SK-N-SH (cell line): ENCODE data around the gene ADD3. TPM values are rescaled to one million over a fixed set of nuclear protein-coding genes. Genes with fewer than 3 reads are reported as not detected.

Experiments used
- CTCF ChIA-PET: fragments of 300-600, 350-600 bp; formaldehyde crosslinking; extraction: SDS; loops from one replicate; lab custom pipeline; 2021; lab: Yijun Ruan, JAX
- POLR2A ChIA-PET: fragments of 350-600 bp; sonication (Branson Sonifier 250); formaldehyde crosslinking; extraction: SDS; loops from one replicate; lab custom pipeline; 2020; ENCODE audit warnings: antibody characterized with exemption, inconsistent platforms; lab: Yijun Ruan, JAX
- DNase-seq: peaks from one replicate; pipeline ENCODE4 v3.0.0; 2012
- H2AFZ ChIP-seq: fragments of 200-600 bp; sonication (generic); 2 replicates; pipeline ENCODE4 v1.8.1; 2016; ENCODE audit warnings: antibody characterized with exemption, mild to moderate bottlenecking, low read depth
- H3F3A ChIP-seq: fragments of 200-600 bp; sonication (generic); replicated peaks from 2 replicates; pipeline ENCODE3; 2016; ENCODE audit warnings: antibody characterized with exemption, mild to moderate bottlenecking; ENCODE audit not compliant: insufficient read depth
- H3K27ac ChIP-seq, 2 experiments: fragments of 200-500 bp in 1 of 2; fragments of 200-600 bp in 1 of 2; sonication (Bioruptor generic) in 1 of 2; sonication (generic), shearing (Covaris generic) in 1 of 2; 2 replicates each; pipeline versions ENCODE4 v1.5.1 to v1.6.1; 2014 to 2016; ENCODE audit warnings: low read depth in 2 of 2, inconsistent platforms in 1 of 2, low read length in 1 of 2, mild to moderate bottlenecking in 1 of 2, mixed read lengths in 1 of 2
- H3K27me3 ChIP-seq: fragments of 200-600 bp; sonication (generic), shearing (Covaris generic); 2 replicates; pipeline ENCODE4 v1.6.1; 2016; ENCODE audit warnings: mixed run types; ENCODE audit not compliant: insufficient read depth
- H3K36me3 ChIP-seq, 2 experiments: fragments of 200-500 bp in 1 of 2; fragments of 200-600 bp in 1 of 2; sonication (Bioruptor generic) in 1 of 2; sonication (generic) in 1 of 2; replicated peaks in 1 of 2; 2 replicates each; pipeline versions ENCODE3 to v1.5.1; 2014 to 2016; ENCODE audit warnings: low read length in 1 of 2, mild to moderate bottlenecking in 1 of 2; ENCODE audit not compliant: insufficient read depth in 2 of 2, control insufficient read depth in 1 of 2
- H3K4me1 ChIP-seq, 2 experiments: fragments of 200-500 bp in 1 of 2; fragments of 200-600 bp in 1 of 2; sonication (Bioruptor generic) in 1 of 2; sonication (generic), shearing (Covaris generic) in 1 of 2; 2 replicates each; pipeline versions ENCODE4 v1.5.1 to v1.6.1; 2014 to 2016; ENCODE audit warnings: low read depth in 1 of 2, low read length in 1 of 2, mixed run types in 1 of 2; ENCODE audit not compliant: insufficient read depth in 2 of 2, control insufficient read depth in 1 of 2
- H3K4me2 ChIP-seq: fragments of 200-600 bp; sonication (generic), shearing (Covaris generic); 2 replicates; pipeline ENCODE4 v1.6.1; 2017; ENCODE audit warnings: mixed run types
- H3K4me3 ChIP-seq, 2 experiments: fragments of 200-500 bp in 1 of 2; fragments of 200-600 bp in 1 of 2; sonication (Bioruptor generic) in 1 of 2; sonication (generic), shearing (Covaris generic) in 1 of 2; 2 replicates each; pipeline versions ENCODE4 v1.5.1 to v1.8.1; 2014 to 2016; ENCODE audit warnings: low read depth in 2 of 2, inconsistent platforms in 1 of 2, low read length in 1 of 2, mild to moderate bottlenecking in 1 of 2, mixed read lengths in 1 of 2, moderate library complexity in 1 of 2
- H3K79me2 ChIP-seq: fragments of 200-600 bp; sonication (generic); 2 replicates; pipeline ENCODE4 v1.8.1; 2017; ENCODE audit warnings: mild to moderate bottlenecking; ENCODE audit not compliant: insufficient read depth
- H3K9ac ChIP-seq: fragments of 200-600 bp; sonication (generic); 2 replicates; pipeline ENCODE4 v1.6.1; 2017; ENCODE audit warnings: mixed run types
- H3K9me2 ChIP-seq: fragments of 200-600 bp; sonication (generic); 2 replicates; pipeline ENCODE4 v1.6.1; 2017; ENCODE audit warnings: mixed run types
- H3K9me3 ChIP-seq: fragments of 200-600 bp; sonication (generic); 2 replicates; pipeline ENCODE4 v1.6.1; 2017; ENCODE audit warnings: mixed run types, mild to moderate bottlenecking, moderate library complexity
- H4K20me1 ChIP-seq: fragments of 200-600 bp; sonication (generic); 2 replicates; pipeline ENCODE4 v1.6.1; 2017; ENCODE audit warnings: mild to moderate bottlenecking, mixed run types; ENCODE audit not compliant: insufficient read depth
- EP300 ChIP-seq, 2 experiments: IDR thresholded peaks; 2 replicates each; pipeline versions ENCODE4 v1.4.0 to v1.6.1; 2012; ENCODE audit warnings: borderline replicate concordance in 1 of 2, low read depth in 1 of 2, low read length in 1 of 2
- FOSL2 ChIP-seq: IDR thresholded peaks from 2 replicates; pipeline ENCODE4 v1.4.0; 2012; ENCODE audit warnings: low read depth, mild to moderate bottlenecking, moderate library complexity, borderline replicate concordance
- GABPA ChIP-seq: IDR thresholded peaks from 2 replicates; pipeline ENCODE4 v1.4.0; 2012; ENCODE audit warnings: low read depth, mild to moderate bottlenecking
- JUND ChIP-seq: IDR thresholded peaks from 2 replicates; pipeline ENCODE4 v1.4.0; 2012
- MAX ChIP-seq: IDR thresholded peaks from 2 replicates; pipeline ENCODE4 v1.4.0; 2012; ENCODE audit warnings: low read depth
- MXI1 ChIP-seq: IDR thresholded peaks from 2 replicates; pipeline ENCODE4 v1.6.1; 2012; ENCODE audit warnings: mild to moderate bottlenecking, low read depth, low read length, improper control_type of control experiment
- NFIC ChIP-seq: IDR thresholded peaks from 2 replicates; pipeline ENCODE4 v1.4.0; 2012; ENCODE audit warnings: borderline replicate concordance
- PBX3 ChIP-seq: IDR thresholded peaks from 2 replicates; pipeline ENCODE4; 2012
- POLR2AphosphoS5 ChIP-seq: IDR thresholded peaks from 2 replicates; pipeline ENCODE4 v1.6.1; 2012; ENCODE audit warnings: low read depth, low read length
- RAD21 ChIP-seq: IDR thresholded peaks from 2 replicates; pipeline ENCODE4 v1.6.1; 2012; ENCODE audit warnings: mild to moderate bottlenecking, low read length
- RCOR1 ChIP-seq: fragments of 150-350 bp; IDR thresholded peaks from 2 replicates; pipeline ENCODE4 v1.6.1; 2017; ENCODE audit warnings: antibody characterized with exemption, low read length
- RFX5 ChIP-seq: IDR thresholded peaks from 2 replicates; pipeline ENCODE4 v1.6.1; 2012; ENCODE audit warnings: mild to moderate bottlenecking, improper control_type of control experiment, low read length
- RXRA ChIP-seq: IDR thresholded peaks from 2 replicates; pipeline ENCODE4 v1.4.0; 2012; ENCODE audit warnings: low read depth, mild to moderate bottlenecking, borderline replicate concordance
- TAF1 ChIP-seq: IDR thresholded peaks from 2 replicates; pipeline ENCODE4 v1.6.1; 2012; ENCODE audit warnings: low read depth, mild to moderate bottlenecking, low read length, moderate library complexity, borderline replicate concordance
- TCF12 ChIP-seq: IDR thresholded peaks from 2 replicates; pipeline ENCODE4 v1.4.0; 2012
- TEAD4 ChIP-seq: IDR thresholded peaks from 2 replicates; pipeline ENCODE4 v1.4.0; 2012; ENCODE audit warnings: mild to moderate bottlenecking, borderline replicate concordance; ENCODE audit not compliant: insufficient read depth
- USF2 ChIP-seq: fragments of 150-350 bp; IDR thresholded peaks from 2 replicates; pipeline ENCODE4 v1.6.1; 2017; ENCODE audit warnings: antibody characterized with exemption, low read length, low read depth, borderline replicate concordance
- YY1 ChIP-seq: IDR thresholded peaks from 2 replicates; pipeline ENCODE4 v1.4.0; 2012; ENCODE audit warnings: low read depth, mild to moderate bottlenecking
- WGBS: methylation state at CpG from one replicate; pipeline ENCODE4 v1.1.6; 2017; ENCODE audit warnings: low lambda C conversion rate; 5-methylcytosine and 5-hydroxymethylcytosine counted together
- polyA plus RNA-seq, 3 experiments: library from polyadenylated mRNA; depleted of rRNA; stranded (reverse); fragments of >200 nt; gene quantifications; 2 replicates each; pipeline ENCODE4 v1.2.3, GENCODE V29; 2012

ADD3 gene
- polyA plus RNA-seq, 1 of the 3 experiments (the other 2 are of a cell fraction) = 27.6 TPM

- H3K9ac ChIP-seq = peak overlapping the region; percentile 27
- H3K27me3 ChIP-seq = no peaks in the 10 kb centered on the region
- H3K4me3 ChIP-seq = no peak overlapping the region
- no peaks in the 10 kb centered on the region for H3K9me2 ChIP-seq
- 52% methylated on average over 3 of the region's 3 CpGs for WGBS
- H3K9me3 ChIP-seq = no peaks in the 10 kb centered on the region
- no peaks in the 10 kb centered on the region for H4K20me1 ChIP-seq
- no peaks in the 10 kb centered on the region for H3K36me3 ChIP-seq
- no peaks in the 10 kb centered on the region for H3K79me2 ChIP-seq
- TF ChIP-seq TCF12 = peak; percentile 73
- no peak for TF ChIP-seq RCOR1
- peak; percentile 54 for TF ChIP-seq POLR2AphosphoS5
- TF ChIP-seq NFIC = peak; percentile 4; the same call in 1 of the 2 replicates
- peak; percentile 41; the same call in 1 of the 2 replicates for TF ChIP-seq TEAD4
- no peak for TF ChIP-seq MXI1
- no peak for TF ChIP-seq YY1
- TF ChIP-seq RFX5 = no peak
- no peak for TF ChIP-seq RXRA
- TF ChIP-seq PBX3 = peak; percentile 15; the same call in 1 of the 2 replicates
- peak; percentile 67 for TF ChIP-seq JUND
- no peak for TF ChIP-seq RAD21
- peak; percentile 73 for TF ChIP-seq FOSL2
- TF ChIP-seq TAF1 = no peak
- TF ChIP-seq USF2 = no peak
- TF ChIP-seq EP300 (IDR thresholded peaks at IDR 0.05; ENCODE audit: borderline replicate concordance in 1 of 2, low read depth in 1 of 2, low read length in 1 of 2) = peak in 1 of 2 experiments; percentile 43; a peak in 1 of 4 replicates
- ChIA-PET CTCF (interaction anchor here (1.1 to 1.6 kb wide), 4 partner anchors 10 to 151 kb away, joined by 3 to 5 read pairs (median 4); no protein-coding TSS in a partner anchor), POLR2A (no interaction called here)
- H3F3A ChIP-seq = peaks cover 19% of the 10 kb centered on the region
- H3K4me1 ChIP-seq = peaks cover 3 to 24% of the 10 kb centered on the region in 2 experiments; a peak in 3 of 4 replicates
- no peak overlapping the region for H2AFZ ChIP-seq
- no peak for DNase-seq
- peak overlapping the region; percentile 46 for H3K4me2 ChIP-seq
- peak overlapping the region; percentile 66 to 83; a peak in 3 of 4 replicates for H3K27ac ChIP-seq
These were observed 20.2 kb upstream of the ADD3 start for GRCh38 chr10:109987452-109988211.

GRCh38 chr10:109988212-109988596 is 19.6 kb upstream of the ADD3 start:
- no peak for DNase-seq
- no peaks in the 10 kb centered on the region for H4K20me1 ChIP-seq
- CTCF ChIA-PET = interaction anchor here (1.1 to 1.6 kb wide), 4 partner anchors 10 to 150 kb away, joined by 3 to 4 read pairs (median 4); no protein-coding TSS in a partner anchor
- H3K27me3 ChIP-seq = no peaks in the 10 kb centered on the region
- no peak overlapping the region for H3K4me3 ChIP-seq
- peak overlapping the region; percentile 52; the same call in 1 of the 2 replicates for H2AFZ ChIP-seq
- H3K9ac ChIP-seq = peak overlapping the region; percentile 17
- H3K4me1 ChIP-seq = peaks cover 3 to 24% of the 10 kb centered on the region in 2 experiments; a peak in 3 of 4 replicates
- H3F3A ChIP-seq = peaks cover 19% of the 10 kb centered on the region
- H3K9me2 ChIP-seq = no peaks in the 10 kb centered on the region
- no peaks in the 10 kb centered on the region for H3K9me3 ChIP-seq
- no peaks in the 10 kb centered on the region for H3K79me2 ChIP-seq
- POLR2A ChIA-PET = no interaction called here
- 60% methylated on average over 1 of the region's 1 CpG for WGBS
- no peak for TF ChIP-seq MAX
- peak; percentile 49; the same call in 1 of the 2 replicates for TF ChIP-seq TCF12
- TF ChIP-seq GABPA = no peak
- no peak for TF ChIP-seq PBX3
- no peak for TF ChIP-seq RFX5
- TF ChIP-seq NFIC = no peak
- H3K27ac ChIP-seq = peak overlapping the region; percentile 66 to 83
- H3K4me2 ChIP-seq = peak overlapping the region; percentile 46; the same call in 1 of the 2 replicates
- H3K36me3 ChIP-seq = no peaks in the 10 kb centered on the region
